ENCODE data around the gene GAP43.

The GAP43 gene

DNA sequence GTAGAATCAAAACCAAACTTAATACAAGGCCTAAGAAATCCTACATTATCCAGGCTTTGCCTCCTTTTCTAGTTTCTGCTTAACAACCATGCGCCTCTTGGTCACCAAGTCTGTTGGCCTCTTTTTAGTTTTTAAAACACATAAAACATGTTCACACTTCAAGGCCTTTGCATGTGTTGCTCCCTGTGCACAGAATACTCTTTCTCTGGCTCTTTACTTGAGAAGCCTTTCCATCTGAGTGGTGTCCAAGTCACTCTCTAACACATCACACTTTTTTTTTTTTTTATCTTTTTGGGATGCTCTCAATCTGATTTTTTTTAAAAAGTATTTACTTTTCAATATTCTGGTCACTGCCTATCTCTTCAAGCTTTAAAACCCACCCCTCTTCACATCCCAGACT is 14.9 kb downstream of the GAP43 start:
- Histone ChIP-seq H3K9ac (ENCODE audit: low read length) (no peak overlapping the region), H3K27ac (ENCODE audit: low read depth, low read length) (no peak overlapping the region), H2BK15ac (replicated peaks; ENCODE audit: low read depth) (no peak overlapping the region), H3K4me1 (ENCODE audit: control insufficient read depth, low read depth, low read length) (no peaks in the 10 kb centered on the region), H4K8ac (ENCODE audit: low read depth, low read length) (no peak overlapping the region), H2BK5ac (ENCODE audit: low read length) (no peak overlapping the region), H2BK120ac (ENCODE audit: low read depth, low read length) (no peak overlapping the region), H3K18ac (ENCODE audit: low read length) (no peak overlapping the region), H3K79me1 (ENCODE audit: low read length) (no peaks in the 10 kb centered on the region), H3K4ac (ENCODE audit: low read depth, low read length) (no peak overlapping the region), H3K36me3 (ENCODE audit: control insufficient read depth, insufficient read depth, low read length) (no peaks in the 10 kb centered on the region), H4K5ac (ENCODE audit: low read length) (no peak overlapping the region), H3K27me3 (ENCODE audit: insufficient read depth, low read length, poor library complexity) (peaks cover 2% of the 10 kb centered on the region), H3K23ac (ENCODE audit: low read length) (no peak overlapping the region), H2AK5ac (ENCODE audit: low read length) (no peak overlapping the region), H3K56ac (ENCODE audit: low read length) (no peak overlapping the region), H3K4me3 (ENCODE audit: low read length) (no peak overlapping the region), H3K79me2 (ENCODE audit: control insufficient read depth, insufficient read depth, low read length) (no peaks in the 10 kb centered on the region), H3K4me2 (ENCODE audit: low read length) (no peak overlapping the region)
- DNase-seq: no peak
- WGBS (ENCODE audit: extremely low coverage, insufficient coverage, low lambda C conversion rate): no CpG with 5 or more reads among the region's 1 CpG

DNA sequence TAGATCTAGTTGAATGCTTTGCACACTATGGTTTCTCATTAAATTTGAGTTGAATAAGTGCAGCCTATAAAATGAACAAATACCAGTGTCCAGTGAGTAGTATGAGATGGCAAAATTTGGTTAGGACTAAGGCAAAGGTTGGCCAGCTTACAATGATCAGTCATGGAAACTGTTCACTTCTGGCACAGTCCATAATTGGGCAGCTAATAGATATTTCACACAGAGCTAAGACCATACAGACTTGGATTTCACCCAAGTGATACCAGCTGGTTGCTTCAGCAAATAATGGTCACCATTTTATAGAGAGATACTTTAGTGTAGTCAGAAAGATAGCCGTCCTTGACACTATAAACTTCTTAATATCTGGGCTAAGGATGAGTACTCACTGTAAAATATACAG is 15.7 kb downstream of the GAP43 start:
- Histone ChIP-seq H3K4me1 (ENCODE audit: control insufficient read depth, low read depth, low read length) (no peaks in the 10 kb centered on the region), H3K79me1 (ENCODE audit: low read length) (no peaks in the 10 kb centered on the region), H3K27ac (ENCODE audit: low read depth, low read length) (no peak overlapping the region), H4K8ac (ENCODE audit: low read depth, low read length) (no peak overlapping the region), H3K4ac (ENCODE audit: low read depth, low read length) (no peak overlapping the region), H3K79me2 (ENCODE audit: control insufficient read depth, insufficient read depth, low read length) (no peaks in the 10 kb centered on the region), H3K4me2 (ENCODE audit: low read length) (no peak overlapping the region), H2BK15ac (replicated peaks; ENCODE audit: low read depth) (no peak overlapping the region), H4K5ac (ENCODE audit: low read length) (no peak overlapping the region), H2BK120ac (ENCODE audit: low read depth, low read length) (no peak overlapping the region), H3K56ac (ENCODE audit: low read length) (no peak overlapping the region), H2BK5ac (ENCODE audit: low read length) (no peak overlapping the region), H3K36me3 (ENCODE audit: control insufficient read depth, insufficient read depth, low read length) (no peaks in the 10 kb centered on the region), H3K27me3 (ENCODE audit: insufficient read depth, low read length, poor library complexity) (peaks cover 2% of the 10 kb centered on the region), H2AK5ac (ENCODE audit: low read length) (no peak overlapping the region), H3K4me3 (ENCODE audit: low read length) (no peak overlapping the region), H3K18ac (ENCODE audit: low read length) (no peak overlapping the region), H3K9ac (ENCODE audit: low read length) (no peak overlapping the region), H3K23ac (ENCODE audit: low read length) (no peak overlapping the region)
- DNase-seq: no peak
- WGBS (ENCODE audit: extremely low coverage, insufficient coverage, low lambda C conversion rate): no CpG with 5 or more reads among the region's 1 CpG

DNA sequence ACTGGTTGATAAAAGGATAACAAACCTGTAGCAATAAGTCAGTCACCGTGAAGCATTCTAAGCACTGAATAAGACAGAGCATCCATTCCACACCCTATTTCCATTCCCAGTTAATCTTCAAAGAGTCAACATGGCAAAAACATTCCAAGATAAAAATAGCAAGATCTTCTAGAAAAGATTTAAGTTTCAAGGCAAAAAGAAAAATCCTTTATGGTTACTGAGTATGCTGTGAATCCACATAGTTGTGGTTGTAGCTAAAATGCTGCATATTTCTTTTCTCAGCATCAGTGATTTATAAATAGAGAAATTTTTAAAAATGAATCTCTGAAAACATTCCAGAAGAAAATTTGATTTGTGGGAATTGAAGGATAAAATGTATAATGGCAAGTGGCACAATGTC is 21.1 kb downstream of the GAP43 start:
- no peak overlapping the region for H4K5ac ChIP-seq (ENCODE audit: low read length)
- peaks cover 2% of the 10 kb centered on the region for H3K27me3 ChIP-seq (ENCODE audit: insufficient read depth, low read length, poor library complexity)
- no peak overlapping the region for H2BK120ac ChIP-seq (ENCODE audit: low read depth, low read length)
- no peaks in the 10 kb centered on the region for H3K79me2 ChIP-seq (ENCODE audit: control insufficient read depth, insufficient read depth, low read length)
- H3K4me2 ChIP-seq (ENCODE audit: low read length): no peak overlapping the region
- no peaks in the 10 kb centered on the region for H3K4me1 ChIP-seq (ENCODE audit: control insufficient read depth, low read depth, low read length)
- no peak overlapping the region for H2BK15ac ChIP-seq (replicated peaks; ENCODE audit: low read depth)
- no peak overlapping the region for H3K18ac ChIP-seq (ENCODE audit: low read length)
- H3K27ac ChIP-seq (ENCODE audit: low read depth, low read length): no peak overlapping the region
- no peak overlapping the region for H2BK5ac ChIP-seq (ENCODE audit: low read length)
- H3K4ac ChIP-seq (ENCODE audit: low read depth, low read length): no peak overlapping the region
- no peak overlapping the region for H3K4me3 ChIP-seq (ENCODE audit: low read length)
- H3K56ac ChIP-seq (ENCODE audit: low read length): no peak overlapping the region
- no peaks in the 10 kb centered on the region for H3K36me3 ChIP-seq (ENCODE audit: control insufficient read depth, insufficient read depth, low read length)
- WGBS (ENCODE audit: extremely low coverage, insufficient coverage, low lambda C conversion rate): no CpG with 5 or more reads among the region's 1 CpG
- no peak overlapping the region for H3K9ac ChIP-seq (ENCODE audit: low read length)
- DNase-seq: no peak
- H2AK5ac ChIP-seq (ENCODE audit: low read length): no peak overlapping the region
- H3K79me1 ChIP-seq (ENCODE audit: low read length): no peaks in the 10 kb centered on the region
- no peak overlapping the region for H4K8ac ChIP-seq (ENCODE audit: low read depth, low read length)
- no peak overlapping the region for H3K23ac ChIP-seq (ENCODE audit: low read length)

DNA sequence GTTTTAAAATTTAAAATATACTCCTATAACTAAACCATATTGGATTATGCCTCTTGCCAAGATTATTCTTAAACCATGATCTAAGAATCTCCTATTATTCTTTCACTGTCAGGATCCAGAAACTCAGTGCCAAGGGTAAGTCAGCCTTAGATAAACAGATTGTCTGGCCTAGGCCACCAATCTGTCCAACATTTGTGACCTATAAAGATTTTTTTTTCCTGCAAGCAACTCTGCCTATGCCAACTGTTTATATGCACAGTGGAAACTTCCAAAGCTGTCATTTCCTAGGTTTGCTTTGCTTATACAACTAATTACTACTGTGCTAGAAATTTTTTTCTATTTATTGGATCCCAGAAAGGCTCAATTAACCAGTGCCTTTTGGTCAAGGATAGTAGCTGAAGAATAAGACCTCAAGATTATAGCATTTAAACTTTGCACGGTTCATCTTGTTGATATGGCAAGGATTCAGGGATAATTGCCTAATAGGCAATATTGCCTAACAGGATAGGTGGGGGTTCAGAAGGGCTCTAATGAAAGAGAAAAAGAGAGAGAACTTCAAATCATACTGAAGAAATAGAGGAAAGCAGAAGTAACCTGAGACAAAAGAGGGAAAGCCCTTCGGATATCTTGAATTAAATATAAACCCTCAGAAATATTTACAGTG is 22.8 kb downstream of the GAP43 start:
- Histone ChIP-seq H3K18ac (ENCODE audit: low read length) (no peak overlapping the region), H4K8ac (ENCODE audit: low read depth, low read length) (no peak overlapping the region), H3K27ac (ENCODE audit: low read depth, low read length) (no peak overlapping the region), H3K4me1 (ENCODE audit: control insufficient read depth, low read depth, low read length) (no peaks in the 10 kb centered on the region), H3K56ac (ENCODE audit: low read length) (no peak overlapping the region), H3K27me3 (ENCODE audit: insufficient read depth, low read length, poor library complexity) (no peaks in the 10 kb centered on the region), H3K23ac (ENCODE audit: low read length) (no peak overlapping the region), H2AK5ac (ENCODE audit: low read length) (no peak overlapping the region), H3K4ac (ENCODE audit: low read depth, low read length) (no peak overlapping the region), H3K79me2 (ENCODE audit: control insufficient read depth, insufficient read depth, low read length) (no peaks in the 10 kb centered on the region), H4K5ac (ENCODE audit: low read length) (no peak overlapping the region), H3K4me2 (ENCODE audit: low read length) (no peak overlapping the region), H3K4me3 (ENCODE audit: low read length) (no peak overlapping the region), H3K36me3 (ENCODE audit: control insufficient read depth, insufficient read depth, low read length) (no peaks in the 10 kb centered on the region), H2BK120ac (ENCODE audit: low read depth, low read length) (no peak overlapping the region), H3K9ac (ENCODE audit: low read length) (no peak overlapping the region), H2BK15ac (replicated peaks; ENCODE audit: low read depth) (no peak overlapping the region), H3K79me1 (ENCODE audit: low read length) (no peaks in the 10 kb centered on the region), H2BK5ac (ENCODE audit: low read length) (no peak overlapping the region)
- no peak for DNase-seq
- no CpG with 5 or more reads among the region's 2 CpGs for WGBS (ENCODE audit: extremely low coverage, insufficient coverage, low lambda C conversion rate)

DNA sequence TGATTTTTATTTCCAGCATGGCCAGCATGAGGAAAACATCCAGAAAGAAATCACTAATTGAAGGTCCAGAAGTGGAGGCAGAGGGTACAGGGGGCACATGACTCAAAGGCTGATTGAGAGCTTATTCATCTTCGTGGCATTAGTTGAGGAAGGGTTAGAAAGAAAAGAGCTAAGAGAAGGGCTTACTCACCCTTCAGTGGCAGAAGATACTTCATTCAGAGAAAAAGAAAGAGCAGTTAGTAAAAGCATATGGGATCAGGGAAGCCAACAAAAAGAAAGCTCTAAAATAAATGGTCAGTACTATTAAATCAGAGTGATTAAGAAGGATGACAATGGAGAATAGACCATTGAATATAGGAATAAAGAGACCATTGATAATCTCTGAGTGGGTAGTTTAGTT is 25.2 kb downstream of the GAP43 start:
- Histone ChIP-seq H3K79me1 (ENCODE audit: low read length) (no peaks in the 10 kb centered on the region), H3K4me3 (ENCODE audit: low read length) (no peak overlapping the region)

DNA sequence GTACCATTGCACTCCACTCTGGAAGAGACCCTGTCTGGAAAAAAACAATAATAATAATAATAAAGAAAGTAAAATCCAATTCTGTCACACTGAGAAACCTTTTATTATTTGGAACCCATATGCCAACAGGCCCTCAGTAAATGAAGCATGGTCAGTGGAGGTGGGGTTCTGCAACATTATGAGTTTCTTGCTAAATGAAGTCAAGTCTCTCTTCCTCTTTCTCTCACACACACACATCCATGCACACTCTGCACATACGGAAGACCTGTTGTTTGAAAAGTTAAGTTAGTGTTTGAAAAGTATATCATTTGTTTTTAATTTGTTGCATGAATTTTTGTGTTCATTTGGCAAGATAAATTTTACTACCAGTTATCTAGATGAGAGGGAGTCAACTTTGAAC is 27.8 kb downstream of the GAP43 start:
- Histone ChIP-seq H3K4me3 (ENCODE audit: low read length) (no peak overlapping the region), H3K36me3 (ENCODE audit: control insufficient read depth, insufficient read depth, low read length) (no peaks in the 10 kb centered on the region), H3K27ac (ENCODE audit: low read depth, low read length) (no peak overlapping the region), H3K4me2 (ENCODE audit: low read length) (no peak overlapping the region), H2BK15ac (replicated peaks; ENCODE audit: low read depth) (no peak overlapping the region), H3K79me1 (ENCODE audit: low read length) (no peaks in the 10 kb centered on the region), H3K27me3 (ENCODE audit: insufficient read depth, low read length, poor library complexity) (no peaks in the 10 kb centered on the region), H4K8ac (ENCODE audit: low read depth, low read length) (no peak overlapping the region), H3K79me2 (ENCODE audit: control insufficient read depth, insufficient read depth, low read length) (no peaks in the 10 kb centered on the region), H3K56ac (ENCODE audit: low read length) (no peak overlapping the region), H4K5ac (ENCODE audit: low read length) (no peak overlapping the region), H3K9ac (ENCODE audit: low read length) (no peak overlapping the region), H2BK120ac (ENCODE audit: low read depth, low read length) (no peak overlapping the region), H2AK5ac (ENCODE audit: low read length) (no peak overlapping the region), H3K4ac (ENCODE audit: low read depth, low read length) (no peak overlapping the region), H2BK5ac (ENCODE audit: low read length) (no peak overlapping the region), H3K4me1 (ENCODE audit: control insufficient read depth, low read depth, low read length) (no peaks in the 10 kb centered on the region), H3K18ac (ENCODE audit: low read length) (no peak overlapping the region), H3K23ac (ENCODE audit: low read length) (no peak overlapping the region)
- no peak for DNase-seq
- WGBS (ENCODE audit: extremely low coverage, insufficient coverage, low lambda C conversion rate): no CpG with 5 or more reads among the region's 1 CpG

More for the DNA sequence above, 25.2 kb downstream of the GAP43 start:
- no CpG with 5 or more reads among the region's 1 CpG for WGBS (ENCODE audit: extremely low coverage, insufficient coverage, low lambda C conversion rate)
- no peak overlapping the region for H2BK120ac ChIP-seq (ENCODE audit: low read depth, low read length)
- no peak overlapping the region for H3K4ac ChIP-seq (ENCODE audit: low read depth, low read length)
- no peaks in the 10 kb centered on the region for H3K36me3 ChIP-seq (ENCODE audit: control insufficient read depth, insufficient read depth, low read length)
- no peak overlapping the region for H4K5ac ChIP-seq (ENCODE audit: low read length)
- no peak overlapping the region for H3K9ac ChIP-seq (ENCODE audit: low read length)
- no peak for DNase-seq
- no peak overlapping the region for H3K23ac ChIP-seq (ENCODE audit: low read length)
- no peak overlapping the region for H2BK5ac ChIP-seq (ENCODE audit: low read length)
- no peak overlapping the region for H3K4me2 ChIP-seq (ENCODE audit: low read length)
- H3K79me2 ChIP-seq (ENCODE audit: control insufficient read depth, insufficient read depth, low read length): no peaks in the 10 kb centered on the region
- H4K8ac ChIP-seq (ENCODE audit: low read depth, low read length): no peak overlapping the region
- no peak overlapping the region for H3K27ac ChIP-seq (ENCODE audit: low read depth, low read length)
- no peaks in the 10 kb centered on the region for H3K27me3 ChIP-seq (ENCODE audit: insufficient read depth, low read length, poor library complexity)
- H3K4me1 ChIP-seq (ENCODE audit: control insufficient read depth, low read depth, low read length): no peaks in the 10 kb centered on the region
- H3K18ac ChIP-seq (ENCODE audit: low read length): no peak overlapping the region
- no peak overlapping the region for H2AK5ac ChIP-seq (ENCODE audit: low read length)
- no peak overlapping the region for H3K56ac ChIP-seq (ENCODE audit: low read length)
- H2BK15ac ChIP-seq (replicated peaks; ENCODE audit: low read depth): no peak overlapping the region
